A549 treated with ZK216348 at 1 μM for 4 hours (cell line): ENCODE results near the gene GRK4. TPM values are rescaled to one million over a fixed set of nuclear protein-coding genes. Genes with fewer than 3 reads are reported as not detected.

ENCODE experiments used
- total RNA-seq: library from RNA; stranded (reverse); fragments of 200-300 nt; extraction: Qiagen RNA extraction; gene quantifications from 5 replicates; pipeline ENCODE4 v1.2.3, GENCODE V29; 2022; ENCODE audit warnings: low read depth

GRK4 gene
- 1.1 to 1.9 TPM (median 1.6 TPM) in 5 replicates for total RNA-seq

GRCh38 chr4:2963175-2963965 is at the start of gene GRK4, which contains the start of gene NOP14:
Gene GRK4 (plus strand): TSS chr4:2963571. CDS start chr4:2964071, 500 bp downstream.
Gene NOP14 (minus strand): TSS chr4:2963406. CDS start chr4:2963319, 87 bp downstream.

DNA sequence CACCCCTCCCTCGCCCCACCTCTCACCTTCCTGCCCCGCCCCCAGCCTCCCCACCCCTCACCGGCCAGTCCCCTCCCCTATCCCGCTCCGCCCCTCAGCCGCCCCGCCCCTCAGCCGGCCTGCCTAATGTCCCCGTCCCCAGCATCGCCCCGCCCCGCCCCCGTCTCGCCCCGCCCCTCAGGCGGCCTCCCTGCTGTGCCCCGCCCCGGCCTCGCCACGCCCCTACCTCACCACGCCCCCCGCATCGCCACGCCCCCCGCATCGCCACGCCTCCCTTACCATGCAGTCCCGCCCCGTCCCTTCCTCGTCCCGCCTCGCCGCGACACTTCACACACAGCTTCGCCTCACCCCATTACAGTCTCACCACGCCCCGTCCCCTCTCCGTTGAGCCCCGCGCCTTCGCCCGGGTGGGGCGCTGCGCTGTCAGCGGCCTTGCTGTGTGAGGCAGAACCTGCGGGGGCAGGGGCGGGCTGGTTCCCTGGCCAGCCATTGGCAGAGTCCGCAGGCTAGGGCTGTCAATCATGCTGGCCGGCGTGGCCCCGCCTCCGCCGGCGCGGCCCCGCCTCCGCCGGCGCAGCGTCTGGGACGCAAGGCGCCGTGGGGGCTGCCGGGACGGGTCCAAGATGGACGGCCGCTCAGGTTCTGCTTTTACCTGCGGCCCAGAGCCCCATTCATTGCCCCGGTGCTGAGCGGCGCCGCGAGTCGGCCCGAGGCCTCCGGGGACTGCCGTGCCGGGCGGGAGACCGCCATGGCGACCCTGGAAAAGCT is 110.9 kb downstream of the GRK4 start, which contains the start of the genes HTT and HTT-AS:
TSS of gene HTT (plus strand) at position 604 of the 768 bp plus-strand sequence. CDS start at position 749, 145 bp downstream.
TSS of gene HTT-AS (minus strand) at position 461 of the 768 bp plus-strand sequence.

Other genes starting within 250 kb of the GRK4 start
- 32.6 to 48.7 TPM (median 45.3 TPM) in 5 replicates for gene TNIP2, start 207.2 kb upstream of the GRK4 start, total RNA-seq
- 2.5 to 4.9 TPM (median 4.0 TPM) in 5 replicates for gene SH3BP2, start 170.5 kb upstream of the GRK4 start, total RNA-seq
- 69.7 to 92.1 TPM (median 81.8 TPM) in 5 replicates for gene ADD1, start 119.7 kb upstream of the GRK4 start, total RNA-seq
- 25.2 to 30.4 TPM (median 27.5 TPM) in 5 replicates for gene NOP14, start 165 bp upstream of the GRK4 start, total RNA-seq
- gene HTT-AS, start 111.0 kb downstream of the GRK4 start, total RNA-seq = not detected in 5 replicates
- 9.8 to 13.4 TPM (median 12.3 TPM) in 5 replicates for gene HTT, start 111.1 kb downstream of the GRK4 start, total RNA-seq